ENCODE measurements around the gene PMPCA. TPM values are rescaled to one million over a fixed set of nuclear protein-coding genes. Genes with fewer than 3 reads are reported as not detected.

Gene PMPCA
- total RNA-seq, 2 experiments from 2014 or later: 117 to 120 TPM

GRCh38 chr9:136463578-136463977 is 53.1 kb downstream of the PMPCA start:
- ChIA-PET CTCF (no interaction called here), POLR2A (no interaction called here)

- CTCF ChIA-PET: interaction anchor here (1.6 kb wide), 1 partner anchor 10 kb away, joined by 4 read pairs; no protein-coding TSS in a partner anchor
- POLR2A ChIA-PET: interaction anchor here (0.6 kb wide), 1 partner anchor 124 kb away, joined by 6 read pairs; no protein-coding TSS in a partner anchor
These were observed 53.8 kb downstream of the PMPCA start for GRCh38 chr9:136464241-136464640.

DNA sequence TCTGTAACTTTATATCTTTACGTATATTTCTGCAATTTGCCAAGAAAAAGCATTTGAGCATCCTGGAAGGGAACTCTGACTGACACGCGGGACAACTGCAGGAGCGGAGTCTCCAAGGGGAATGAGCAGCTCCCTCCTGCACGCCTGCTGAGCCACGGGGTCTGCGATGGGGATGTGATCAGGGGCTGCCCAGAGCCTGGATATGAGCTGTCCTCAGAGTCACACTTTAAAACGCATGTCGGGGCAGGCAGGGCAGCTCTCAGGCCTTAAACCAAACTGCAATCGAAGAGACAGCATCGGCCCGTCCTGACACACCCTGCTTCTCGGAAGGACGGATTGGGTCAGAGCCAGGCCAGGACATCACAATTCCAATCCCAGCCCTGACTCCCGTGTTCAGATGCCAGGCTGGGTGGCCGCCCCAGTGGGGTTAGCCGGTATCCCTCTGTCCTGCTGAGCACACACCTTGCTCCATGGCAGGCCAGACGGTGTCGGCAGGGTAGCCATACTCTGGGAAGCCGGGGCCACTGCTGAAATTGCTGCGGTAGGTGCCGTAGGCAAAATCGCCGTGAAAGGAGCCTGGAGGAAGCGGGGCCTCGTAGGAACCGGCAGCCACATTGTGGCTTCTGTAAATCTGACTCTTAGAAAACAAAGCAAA is 55.2 kb downstream of the PMPCA start:
- ChIA-PET CTCF (interaction anchor here (0.6 to 1.6 kb wide), 2 partner anchors 8 to 15 kb away, joined by 4 read pairs; no protein-coding TSS in a partner anchor), POLR2A (no interaction called here)

DNA sequence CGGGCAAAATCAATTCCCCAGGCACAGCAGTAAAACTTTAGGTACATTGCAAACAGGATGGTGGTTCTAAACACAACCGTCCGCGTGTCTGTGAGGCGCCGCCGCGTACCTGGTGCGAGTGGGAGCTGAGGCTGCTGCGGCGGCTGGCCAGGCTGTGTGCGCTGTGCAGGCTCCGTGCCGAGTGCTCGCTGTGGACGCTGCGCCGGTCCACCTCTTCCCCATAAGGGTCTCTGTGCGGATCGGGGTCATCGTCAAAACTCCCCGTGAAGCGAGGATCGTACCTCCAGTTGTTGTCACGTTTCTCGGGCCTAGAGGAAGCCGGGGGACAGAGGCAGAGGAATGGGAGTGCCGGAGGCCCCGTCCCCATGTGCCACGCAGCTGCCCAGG is 55.7 kb downstream of the PMPCA start:
- CTCF ChIA-PET: no interaction called here
- POLR2A ChIA-PET: no interaction called here

GRCh38 chr9:136467766-136468165 is 57.3 kb downstream of the PMPCA start:
- POLR2A ChIA-PET: no interaction called here
- CTCF ChIA-PET: no interaction called here

GRCh38 chr9:136470356-136470755 is 59.9 kb downstream of the PMPCA start:
- POLR2A ChIA-PET: no interaction called here
- CTCF ChIA-PET: interaction anchor here (0.6 to 1.9 kb wide), 2 partner anchors 18 to 176 kb away, joined by 3 to 7 read pairs; no protein-coding TSS in a partner anchor

DNA sequence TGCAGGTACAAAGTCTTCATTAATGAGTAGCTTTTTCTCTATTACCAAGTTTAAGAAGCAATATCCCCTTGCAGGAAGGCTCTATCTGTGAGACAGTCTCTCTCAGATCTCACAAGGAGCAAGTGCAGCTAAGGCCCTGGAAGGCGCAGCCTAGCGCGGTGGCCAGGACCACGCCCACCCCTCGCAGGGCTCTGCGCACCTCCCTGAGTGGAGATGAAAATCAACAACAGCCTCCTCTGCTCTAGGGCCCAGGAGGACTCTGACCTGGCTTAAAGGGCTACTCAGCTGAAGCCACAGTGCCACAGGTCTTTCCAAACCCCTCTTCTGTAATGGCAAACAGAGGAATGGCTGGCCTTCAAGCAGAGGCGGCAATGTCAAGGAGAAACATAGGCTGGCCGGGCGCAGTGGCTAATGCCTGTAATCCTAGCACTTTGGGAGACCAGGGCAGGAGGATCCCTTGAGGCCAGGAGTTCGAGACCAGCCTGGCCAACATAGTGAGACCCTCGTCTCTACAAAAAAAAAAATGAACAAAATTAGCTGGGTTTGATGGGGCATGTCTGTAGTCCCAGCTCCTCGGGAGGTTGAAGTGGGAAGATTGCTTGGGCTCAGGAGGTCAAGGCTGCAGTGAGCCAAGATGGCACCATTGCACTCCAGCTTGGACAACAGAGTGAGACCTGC is 60.5 kb downstream of the PMPCA start:
- POLR2A ChIA-PET: no interaction called here
- CTCF ChIA-PET: interaction anchor here (1.9 kb wide), 1 partner anchor 17 kb away, joined by 7 read pairs; no protein-coding TSS in a partner anchor

- CTCF ChIA-PET: interaction anchor here (1.9 kb wide), 1 partner anchor 16 kb away, joined by 7 read pairs; no protein-coding TSS in a partner anchor
- POLR2A ChIA-PET: no interaction called here
These were observed 61.5 kb downstream of the PMPCA start for GRCh38 chr9:136471802-136472487.

DNA sequence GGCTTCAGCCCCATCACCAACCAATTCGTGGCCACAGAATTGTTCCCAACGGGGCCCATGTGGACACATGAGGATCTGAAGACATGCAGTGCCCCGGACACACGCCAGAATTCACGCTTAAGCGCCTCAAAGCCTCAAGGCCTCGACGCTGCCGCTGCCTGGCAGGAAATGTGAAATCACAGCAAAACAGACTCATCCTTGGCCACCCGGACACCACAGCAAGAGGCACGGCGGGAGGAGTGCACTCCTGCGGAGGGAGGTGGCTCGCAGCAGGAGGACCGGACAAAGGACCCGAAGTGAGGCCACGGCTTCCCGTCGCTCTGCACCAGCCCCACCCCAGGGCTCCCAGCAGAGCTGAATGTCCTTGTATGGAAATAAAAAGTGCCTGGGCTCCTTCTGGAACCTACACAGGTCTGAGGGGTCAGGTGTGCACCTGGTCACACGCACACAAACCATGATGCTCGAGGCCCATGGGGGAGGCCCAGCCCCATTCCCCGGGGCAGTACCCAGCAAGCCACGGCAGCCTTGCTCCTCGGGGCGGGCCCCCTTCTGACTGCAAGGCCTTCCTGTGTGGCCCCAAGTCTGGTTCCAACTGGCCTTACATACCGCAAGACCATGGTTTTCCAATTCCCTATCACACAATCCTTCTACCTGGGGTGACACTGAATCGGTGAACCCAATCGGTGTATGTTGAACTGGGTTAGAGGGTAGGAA is 62.3 kb downstream of the PMPCA start:
- CTCF ChIA-PET: no interaction called here
- POLR2A ChIA-PET: no interaction called here

DNA sequence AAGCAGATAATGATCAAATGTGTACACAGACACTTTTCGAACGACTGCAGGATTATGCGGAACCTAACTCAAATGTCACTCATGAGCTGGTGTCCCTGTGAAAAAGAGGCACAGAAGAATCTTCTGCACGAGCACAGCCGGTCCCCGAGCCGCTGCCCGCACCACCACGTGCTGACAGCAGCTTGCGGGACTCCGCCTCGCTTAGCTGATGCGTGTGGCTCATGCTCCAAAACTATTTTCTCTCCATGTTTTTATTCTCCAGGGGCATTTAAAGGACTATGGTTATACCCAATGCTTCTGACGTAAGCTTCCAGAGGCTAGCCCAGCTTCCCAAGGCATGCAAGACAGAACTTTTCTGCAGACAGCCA is 62.9 kb downstream of the PMPCA start:
- CTCF ChIA-PET: interaction anchor here (1.3 to 1.4 kb wide), 2 partner anchors 9 to 12 kb away, joined by 4 to 7 read pairs; no protein-coding TSS in a partner anchor
- POLR2A ChIA-PET: no interaction called here

Other genes with a start within 250 kb of the PMPCA start
- gene LHX3, start 205.5 kb upstream of the PMPCA start, total RNA-seq: not detected
- gene QSOX2, start 164.8 kb upstream of the PMPCA start, total RNA-seq: 10 to 100 TPM; 17.8 to 18.2 TPM
- gene CCDC187, start 106.6 kb upstream of the PMPCA start, total RNA-seq: not detected
- 1 to 10 TPM; 7.5 to 8.6 TPM for gene GPSM1, start 83.1 kb upstream of the PMPCA start, total RNA-seq
- 10 to 100 TPM; 29.6 to 31.8 TPM for gene DNLZ, start 46.9 kb upstream of the PMPCA start, total RNA-seq
- gene CARD9, start 37.0 kb upstream of the PMPCA start, total RNA-seq: 1 to 10 TPM; 1.8 to 2.7 TPM
- 10 to 100 TPM; 23.4 to 24.5 TPM for gene SNAPC4, start 10.5 kb upstream of the PMPCA start, total RNA-seq
- 10 to 100 TPM; 55.7 to 55.8 TPM for gene ENTR1, start within 50 bp of the PMPCA start, total RNA-seq
- 10 to 100 TPM; 15.9 to 16.5 TPM for gene INPP5E, start 29.2 kb downstream of the PMPCA start, total RNA-seq
- gene SEC16A, start 72.4 kb downstream of the PMPCA start, total RNA-seq: 10 to 100 TPM; 78.7 to 80.9 TPM
- gene NOTCH1, start 135.4 kb downstream of the PMPCA start, total RNA-seq: 10 to 100 TPM; 69.5 to 71.4 TPM

Measured in activated CD8-positive, alpha-beta memory T cell treated with anti-CD3 and anti-CD28 coated beads for 36 hours (primary cell).